ENCODE results near the gene NXPH3. TPM values are rescaled to one million over a fixed set of nuclear protein-coding genes. Genes with fewer than 3 reads are reported as not detected.

Gene NXPH3
- total and polyA plus RNA-seq, 9 of the 15 experiments (the other 6 are each of a cell fraction or from before 2014, with no cell fraction given) = 0.04 to 0.27 (median 0.07) TPM; not detected in 2

DNA sequence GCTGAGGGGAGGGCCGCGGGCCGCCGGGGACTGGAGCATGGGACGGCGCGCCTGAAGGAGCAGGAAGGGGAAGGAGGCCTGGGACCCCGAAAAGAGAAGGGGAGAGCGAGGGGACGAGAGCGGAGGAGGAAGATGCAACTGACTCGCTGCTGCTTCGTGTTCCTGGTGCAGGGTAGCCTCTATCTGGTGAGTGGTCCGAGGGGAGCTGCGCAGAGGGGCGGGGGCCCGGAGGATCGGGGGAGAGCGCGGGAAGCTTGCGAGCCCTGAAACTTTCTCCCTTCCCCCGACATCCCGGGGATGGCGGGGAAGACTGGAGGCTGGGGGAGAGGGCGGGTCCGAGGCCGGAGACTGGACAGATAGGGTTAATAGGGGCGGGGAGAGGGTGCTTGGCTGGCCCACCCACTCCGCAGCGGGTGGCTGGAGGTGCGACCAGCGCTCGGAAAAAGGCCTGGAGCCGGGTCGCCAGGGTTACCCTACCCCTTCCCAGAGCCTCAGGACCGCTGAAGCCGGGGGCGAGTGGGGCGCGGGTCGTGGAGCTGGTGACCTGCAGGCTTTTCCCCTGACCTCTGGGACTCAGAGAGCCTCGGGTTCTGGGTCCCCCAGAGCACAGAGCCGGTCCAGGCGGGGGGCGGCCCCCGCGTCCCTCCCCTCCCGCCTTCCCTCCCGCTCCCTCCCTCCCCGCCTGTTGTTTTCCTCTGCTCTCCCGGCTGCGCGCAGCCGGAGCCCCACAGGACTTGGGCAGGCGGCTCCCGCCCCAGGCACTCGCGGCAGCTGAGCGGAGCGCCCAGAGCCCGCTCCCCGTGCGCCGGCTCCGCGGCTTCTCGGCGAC, 631 bp downstream of the NXPH3 start (continued):
- no peak for TF ChIP-seq SP2 (IDR thresholded peaks at IDR 0.05; ENCODE audit: extremely low read depth, low read depth, low read length, poor library complexity, severe bottlenecking)

DNA sequence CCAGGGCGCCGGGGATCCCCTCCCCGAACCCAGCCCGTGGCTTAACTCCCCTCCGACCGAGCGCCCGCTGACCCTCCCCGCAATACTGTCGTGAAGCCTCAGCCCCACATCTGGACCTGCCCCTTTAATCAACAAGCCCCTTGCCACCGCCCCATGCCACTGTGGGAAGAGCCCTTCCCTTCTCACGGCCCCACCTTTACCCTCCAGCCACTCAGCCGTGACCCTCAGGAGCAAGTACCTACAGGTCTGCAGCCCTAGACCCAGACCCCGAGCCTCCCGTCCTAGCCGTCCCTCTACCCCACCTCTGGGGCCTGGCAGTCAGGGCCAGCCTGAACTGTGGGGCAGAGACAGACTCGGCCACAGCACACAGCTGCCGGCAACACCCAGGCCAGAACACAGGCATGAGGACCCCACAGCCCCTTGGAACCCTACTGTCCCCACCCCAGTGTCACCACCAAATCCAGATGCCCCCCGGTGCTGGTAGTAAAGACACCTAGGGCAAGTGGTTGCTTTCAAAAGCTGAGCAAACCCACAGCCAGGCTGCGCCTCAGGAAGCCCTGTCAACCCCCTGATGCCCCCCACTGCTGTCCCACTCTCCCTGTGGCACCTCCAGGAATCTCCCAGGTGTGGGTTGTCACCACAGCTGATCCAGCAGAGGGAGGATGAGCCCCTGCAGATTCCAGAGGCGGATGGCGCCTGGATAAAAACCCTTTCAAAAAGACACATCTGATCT, 1.4 kb downstream of the NXPH3 start:
- Histone ChIP-seq H3K4me2 (ENCODE audit: insufficient read depth, low read length) (peak overlapping the region; percentile 85), H3K9ac (ENCODE audit: insufficient read depth in 1 of 2, low read depth in 2 of 2, low read length in 2 of 2) (peak overlapping the region in 1 of 2 experiments; percentile 87; a peak in 3 of 4 replicates)
- FAIRE-seq = no peak
- no peak for TF ChIP-seq ATF7 (IDR thresholded peaks at IDR 0.05)
- TF ChIP-seq, protein P1, sequence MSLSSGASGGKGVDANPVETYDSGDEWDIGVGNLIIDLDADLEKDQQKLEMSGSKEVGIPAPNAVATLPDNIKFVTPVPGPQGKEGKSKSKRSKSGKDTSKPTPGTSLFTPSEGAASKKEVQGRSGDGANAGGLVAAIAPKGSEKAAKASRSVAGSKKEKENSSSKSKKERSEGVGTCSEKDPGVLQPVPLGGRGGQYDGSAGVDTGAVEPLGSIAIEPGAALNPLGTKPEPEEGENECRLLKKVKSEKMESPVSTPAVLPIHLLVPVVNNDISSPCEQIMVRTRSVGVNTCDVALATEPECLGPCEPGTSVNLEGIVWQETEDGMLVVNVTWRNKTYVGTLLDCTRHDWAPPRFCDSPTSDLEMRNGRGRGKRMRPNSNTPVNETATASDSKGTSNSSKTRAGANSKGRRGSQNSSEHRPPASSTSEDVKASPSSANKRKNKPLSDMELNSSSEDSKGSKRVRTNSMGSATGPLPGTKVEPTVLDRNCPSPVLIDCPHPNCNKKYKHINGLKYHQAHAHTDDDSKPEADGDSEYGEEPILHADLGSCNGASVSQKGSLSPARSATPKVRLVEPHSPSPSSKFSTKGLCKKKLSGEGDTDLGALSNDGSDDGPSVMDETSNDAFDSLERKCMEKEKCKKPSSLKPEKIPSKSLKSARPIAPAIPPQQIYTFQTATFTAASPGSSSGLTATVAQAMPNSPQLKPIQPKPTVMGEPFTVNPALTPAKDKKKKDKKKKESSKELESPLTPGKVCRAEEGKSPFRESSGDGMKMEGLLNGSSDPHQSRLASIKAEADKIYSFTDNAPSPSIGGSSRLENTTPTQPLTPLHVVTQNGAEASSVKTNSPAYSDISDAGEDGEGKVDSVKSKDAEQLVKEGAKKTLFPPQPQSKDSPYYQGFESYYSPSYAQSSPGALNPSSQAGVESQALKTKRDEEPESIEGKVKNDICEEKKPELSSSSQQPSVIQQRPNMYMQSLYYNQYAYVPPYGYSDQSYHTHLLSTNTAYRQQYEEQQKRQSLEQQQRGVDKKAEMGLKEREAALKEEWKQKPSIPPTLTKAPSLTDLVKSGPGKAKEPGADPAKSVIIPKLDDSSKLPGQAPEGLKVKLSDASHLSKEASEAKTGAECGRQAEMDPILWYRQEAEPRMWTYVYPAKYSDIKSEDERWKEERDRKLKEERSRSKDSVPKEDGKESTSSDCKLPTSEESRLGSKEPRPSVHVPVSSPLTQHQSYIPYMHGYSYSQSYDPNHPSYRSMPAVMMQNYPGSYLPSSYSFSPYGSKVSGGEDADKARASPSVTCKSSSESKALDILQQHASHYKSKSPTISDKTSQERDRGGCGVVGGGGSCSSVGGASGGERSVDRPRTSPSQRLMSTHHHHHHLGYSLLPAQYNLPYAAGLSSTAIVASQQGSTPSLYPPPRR (CRISPR knock-in tag; IDR thresholded peaks at IDR 0.05; ENCODE audit: borderline replicate concordance) = no peak
- 0 out of 2 replicates have a peak, but pooled peaks have one; percentile 2 for TF ChIP-seq ARID1B (IDR thresholded peaks at IDR 0.05)
- TF ChIP-seq SUPT5H (IDR thresholded peaks at IDR 0.05) = no peak
- no peak for TF ChIP-seq NEUROD1 (IDR thresholded peaks at IDR 0.05; ENCODE audit: borderline replicate concordance, low read depth, low read length, partially characterized antibody)
- TF ChIP-seq KAT8 (IDR thresholded peaks at IDR 0.05; ENCODE audit: low read depth) = no peak
- TF ChIP-seq, protein P2, sequence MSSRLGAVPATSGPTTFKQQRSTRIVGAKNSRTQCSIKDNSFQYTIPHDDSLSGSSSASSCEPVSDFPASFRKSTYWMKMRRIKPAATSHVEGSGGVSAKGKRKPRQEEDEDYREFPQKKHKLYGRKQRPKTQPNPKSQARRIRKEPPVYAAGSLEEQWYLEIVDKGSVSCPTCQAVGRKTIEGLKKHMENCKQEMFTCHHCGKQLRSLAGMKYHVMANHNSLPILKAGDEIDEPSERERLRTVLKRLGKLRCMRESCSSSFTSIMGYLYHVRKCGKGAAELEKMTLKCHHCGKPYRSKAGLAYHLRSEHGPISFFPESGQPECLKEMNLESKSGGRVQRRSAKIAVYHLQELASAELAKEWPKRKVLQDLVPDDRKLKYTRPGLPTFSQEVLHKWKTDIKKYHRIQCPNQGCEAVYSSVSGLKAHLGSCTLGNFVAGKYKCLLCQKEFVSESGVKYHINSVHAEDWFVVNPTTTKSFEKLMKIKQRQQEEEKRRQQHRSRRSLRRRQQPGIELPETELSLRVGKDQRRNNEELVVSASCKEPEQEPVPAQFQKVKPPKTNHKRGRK (tag; IDR thresholded peaks at IDR 0.05) = no peak
- TF ChIP-seq MECOM (CRISPR knock-in tag; IDR thresholded peaks at IDR 0.05) = no peak

More for the DNA sequence above, 1.4 kb downstream of the NXPH3 start:
- ATAC-seq (no peak), DNase-seq (ENCODE audit: extremely low read depth in 1 of 4, low spot score in 3 of 4) (no peak)
- H2AFZ ChIP-seq (ENCODE audit: low read depth, low read length) = peak overlapping the region; percentile 82
- no peaks in the 10 kb centered on the region for H3K79me2 ChIP-seq (ENCODE audit: control insufficient read depth, insufficient read depth, low read length)
- 17% methylated on average over 17 of the region's 22 CpGs for WGBS (ENCODE audit: insufficient coverage, low coverage, missing lambda C conversion rate)
- in situ Hi-C loops (cut with MboI) = no loop called here
- peak overlapping the region; percentile 54 for H3K4me3 ChIP-seq
- ChIA-PET CTCF (ENCODE audit: low intra/inter-chr PET ratio) (interaction anchor here (0.6 to 2.6 kb wide), 4 partner anchors 112 to 274 kb away, joined by 3 to 23 read pairs (median 3); no protein-coding TSS in a partner anchor), POLR2A (interaction anchor here (0.5 to 0.9 kb wide), 3 partner anchors 59 to 142 kb away, joined by 3 to 4 read pairs (median 3); no protein-coding TSS in a partner anchor)
- peaks cover 11 to 25% of the 10 kb centered on the region in 2 experiments; a peak in 4 of 5 replicates for H3K27me3 ChIP-seq (ENCODE audit: control insufficient read depth in 2 of 2, insufficient read depth in 2 of 2, low read length in 2 of 2)
- no peaks in the 10 kb centered on the region for H3K36me3 ChIP-seq (ENCODE audit: control insufficient read depth, insufficient read depth, low read length)
- H3K9me3 ChIP-seq (replicated peaks; ENCODE audit: control insufficient read depth, insufficient read depth, low read depth, low read length) = no peaks in the 10 kb centered on the region
- H3K9me1 ChIP-seq (ENCODE audit: control insufficient read depth, insufficient read depth, low read length) = no peaks in the 10 kb centered on the region
- H4K20me1 ChIP-seq (replicated peaks; ENCODE audit: control insufficient read depth, insufficient read depth, low read length) = peaks cover 10% of the 10 kb centered on the region
- intact Hi-C loops (cut with micrococcal nuclease) = no loop called here
- no peak overlapping the region for H3K27ac ChIP-seq (ENCODE audit: extremely low read depth, low read depth, low read length)
- BruUV-seq (replicated peaks) = no TSS peak
- H3K4me1 ChIP-seq (replicated peaks in 1 of 2; ENCODE audit: control insufficient read depth in 2 of 2, insufficient read depth in 2 of 2, low read length in 2 of 2) = peaks cover 8 to 58% of the 10 kb centered on the region in 2 experiments; a peak in 4 of 5 replicates

All from K562 (cell line).